Purkinje cell (primary cell): ENCODE data around the gene PRR36. TPM values are rescaled to one million over a fixed set of nuclear protein-coding genes. Genes with fewer than 3 reads are reported as not detected.

Experiments used
- polyA plus RNA-seq: library from polyadenylated mRNA; unstranded; fragments of >200 nt; fragmentation: Nextera tagmentation; gene quantifications from 2 replicates; pipeline ENCODE4 v1.2.1, GENCODE V29; 2014

PRR36 gene
- polyA plus RNA-seq, result 0.87 and 1.3 TPM in 2 replicates

DNA sequence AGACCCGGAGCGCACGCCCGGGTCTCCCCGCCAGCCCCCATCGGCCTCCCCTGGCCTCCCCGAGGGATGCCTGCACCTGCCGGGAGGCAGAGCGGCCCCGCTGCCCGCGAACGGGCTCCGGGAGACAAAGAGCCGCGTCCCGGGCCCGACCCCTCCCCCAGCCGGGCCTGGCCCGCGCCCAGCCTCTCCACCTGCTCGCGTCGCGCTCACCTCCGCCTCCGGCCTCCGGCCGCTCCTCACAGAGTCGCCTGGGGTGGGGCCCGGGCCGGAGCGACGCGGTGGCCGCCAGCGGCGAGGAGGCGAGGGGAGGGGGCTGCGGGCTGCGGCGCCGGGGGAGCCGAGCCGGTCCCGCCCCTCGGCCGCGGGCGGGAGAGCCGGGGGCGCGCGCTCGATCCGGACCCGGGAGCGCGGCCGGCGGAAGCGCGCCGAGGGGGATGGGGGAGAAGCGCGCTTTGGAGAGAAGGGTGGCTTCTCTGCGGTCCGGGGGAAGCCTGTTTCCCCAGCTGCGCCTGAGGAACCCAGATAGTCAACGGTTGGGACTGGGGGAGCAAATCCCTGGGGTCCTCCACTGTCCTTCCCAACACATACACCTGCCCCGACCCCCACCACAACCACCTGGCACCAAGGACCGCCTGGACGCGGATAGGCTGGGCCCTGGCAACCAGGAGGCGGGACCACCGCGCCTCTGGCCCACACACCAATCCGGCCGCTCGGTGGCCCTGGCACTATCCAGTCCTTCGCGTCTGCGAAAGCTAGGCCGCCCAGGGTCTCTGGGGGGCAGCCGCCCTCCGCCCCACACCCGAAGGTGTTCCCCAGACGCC lies at the start of gene PRR36:
Gene PRR36, minus strand, starts transcription at position 315 of the 821 bp plus-strand sequence. CDS start 701 bp downstream, outside the sequence.

DNA sequence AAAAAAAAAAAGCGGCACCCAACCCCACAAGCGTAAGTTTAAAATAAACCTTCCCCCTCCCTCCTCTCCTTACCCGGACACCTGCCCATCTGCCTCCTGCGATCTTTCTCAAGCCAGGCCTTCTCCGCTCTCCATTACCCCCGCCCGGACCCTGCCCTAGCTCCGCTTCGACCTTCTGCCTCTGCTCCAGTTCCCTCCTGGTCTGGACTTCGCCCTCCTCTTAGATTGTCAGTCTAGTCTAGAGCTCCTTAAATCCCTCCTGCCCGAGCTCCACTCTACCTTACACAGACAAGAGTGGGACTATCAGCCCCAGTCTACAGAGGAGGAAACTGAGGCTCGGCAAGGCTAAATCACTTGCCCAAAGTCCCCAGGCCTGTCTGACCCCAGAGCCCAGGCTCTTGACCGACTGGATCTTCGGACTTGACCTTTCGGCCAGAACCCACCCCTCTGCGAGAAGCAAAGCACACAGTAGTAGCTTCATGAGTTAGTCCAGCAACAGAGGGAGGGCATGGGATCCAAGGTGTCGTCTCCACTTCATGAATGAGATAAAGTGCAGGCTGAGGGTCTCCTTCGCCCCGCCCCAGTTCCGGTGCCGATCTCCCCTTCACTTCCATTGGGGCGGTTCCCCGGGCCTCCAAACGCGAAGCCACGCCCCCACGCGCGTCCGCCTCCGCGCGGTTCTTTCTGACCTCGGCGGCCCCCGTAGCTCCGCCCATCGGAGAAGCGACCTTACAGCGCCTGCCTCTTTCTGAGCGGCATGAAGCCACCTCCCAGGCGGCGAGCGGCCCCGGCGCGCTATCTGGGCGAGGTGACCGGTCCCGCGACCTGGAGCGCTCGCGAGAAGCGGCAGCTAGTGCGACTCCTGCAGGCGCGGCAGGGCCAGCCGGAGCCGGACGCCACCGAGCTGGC lies 45.7 kb upstream of the PRR36 start, which contains the start of gene SNAPC2:
Gene SNAPC2, plus strand, starts transcription at position 729 of the 909 bp plus-strand sequence. Its CDS starts 29 bp downstream, at position 758.

DNA sequence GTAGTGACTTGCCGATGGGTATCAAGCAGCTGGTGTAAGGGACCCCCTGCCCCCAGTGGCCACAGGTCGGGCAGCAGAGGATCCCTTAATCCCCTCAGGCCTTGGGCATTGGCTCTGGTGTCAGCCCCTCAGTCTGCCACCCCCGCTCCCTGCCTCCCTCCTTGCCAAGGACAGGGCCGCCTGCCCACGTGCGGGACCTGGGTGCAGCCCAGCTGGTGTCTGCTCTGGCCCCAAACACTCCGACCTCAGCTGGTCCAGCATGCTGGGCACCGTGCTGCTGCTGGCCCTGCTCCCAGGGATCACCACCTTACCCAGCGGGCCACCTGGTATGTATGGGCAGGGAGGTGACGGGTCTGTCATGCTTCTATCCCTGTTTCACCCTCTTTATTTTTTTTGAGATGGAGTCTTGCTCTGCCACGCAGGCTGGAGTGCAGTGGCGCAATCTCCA lies 40.4 kb upstream of the PRR36 start, which contains the start of gene TGFBR3L:
Gene TGFBR3L, plus strand, starts transcription at position 233 of the 448 bp plus-strand sequence.

DNA sequence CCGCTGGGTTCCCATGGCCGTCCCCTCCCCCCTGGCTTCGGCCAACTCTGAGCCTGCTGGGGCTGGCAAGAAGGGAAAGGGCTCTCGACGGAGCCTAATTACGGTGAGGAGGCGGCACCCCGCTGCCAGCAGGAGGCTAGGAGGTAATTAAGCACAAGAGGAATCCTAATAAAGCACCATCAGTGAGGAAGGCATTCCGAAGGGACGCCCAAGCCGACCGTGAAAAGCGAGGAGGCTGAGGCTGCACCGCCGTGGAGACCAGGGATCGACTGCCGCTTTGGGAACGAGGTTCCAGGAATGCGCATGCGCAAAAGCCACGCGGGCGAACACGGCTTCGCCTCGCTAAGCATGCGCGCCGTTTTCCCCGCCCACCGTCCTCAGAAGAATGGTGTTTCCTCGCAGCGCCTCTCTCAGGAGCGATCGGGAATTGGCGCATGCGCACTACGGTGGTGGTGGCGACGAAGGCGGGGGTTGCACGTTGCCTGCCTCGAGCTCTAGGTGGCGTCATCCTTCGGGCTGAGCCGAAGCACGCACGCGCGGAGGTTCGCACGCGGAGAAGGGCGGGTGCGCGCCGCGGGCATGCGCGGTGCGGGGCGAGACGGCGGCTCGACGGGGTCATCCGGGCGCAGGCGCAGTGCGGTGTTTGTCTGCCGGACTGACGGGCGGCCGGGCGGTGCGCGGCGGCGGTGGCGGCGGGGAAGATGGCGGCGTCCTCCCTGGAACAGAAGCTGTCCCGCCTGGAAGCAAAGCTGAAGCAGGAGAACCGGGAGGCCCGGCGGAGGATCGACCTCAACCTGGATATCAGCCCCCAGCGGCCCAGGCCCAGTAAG lies 29.3 kb upstream of the PRR36 start, which contains the start of gene MAP2K7:
Gene MAP2K7, plus strand, starts transcription at position 634 of the 830 bp plus-strand sequence. Its CDS starts 68 bp downstream, at position 702.

DNA sequence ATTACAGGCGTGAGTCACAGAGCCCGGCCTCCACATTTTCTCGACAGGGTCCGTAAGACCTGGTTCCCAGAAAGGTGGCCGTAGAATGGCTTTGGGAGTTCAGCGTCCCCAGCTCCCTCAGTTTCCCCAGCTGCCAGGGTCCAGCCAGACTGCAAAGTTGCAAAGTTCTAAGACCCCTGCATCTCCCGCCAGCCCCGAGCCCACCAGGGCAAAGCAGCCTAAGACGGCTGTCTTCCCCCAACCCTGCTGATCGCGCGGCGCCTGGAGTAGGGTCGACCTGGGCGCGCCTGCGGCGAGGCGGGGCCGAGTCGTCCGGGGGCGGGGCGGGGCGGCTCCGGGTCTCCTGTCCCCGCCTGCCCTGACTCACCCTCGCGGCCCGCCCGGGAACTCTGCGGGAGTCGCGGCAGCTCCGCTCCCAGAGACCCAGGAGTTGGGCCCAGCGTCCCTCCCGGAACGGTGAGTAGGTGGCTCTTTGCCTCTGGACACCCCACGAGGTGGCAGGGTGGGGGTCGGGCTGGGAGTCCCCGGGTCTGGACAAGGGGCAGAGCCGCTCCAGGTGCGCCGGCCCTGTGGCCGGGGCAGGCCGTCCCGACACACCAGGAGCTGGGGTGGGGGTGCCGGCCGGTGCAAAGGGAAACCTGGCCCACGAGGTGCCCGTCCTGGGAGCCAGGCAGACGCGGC lies 14.1 kb upstream of the PRR36 start, which contains the start of gene LRRC8E:
Gene LRRC8E, plus strand, starts transcription at position 366 of the 681 bp plus-strand sequence. CDS start 7,094 bp downstream, outside the sequence.

DNA sequence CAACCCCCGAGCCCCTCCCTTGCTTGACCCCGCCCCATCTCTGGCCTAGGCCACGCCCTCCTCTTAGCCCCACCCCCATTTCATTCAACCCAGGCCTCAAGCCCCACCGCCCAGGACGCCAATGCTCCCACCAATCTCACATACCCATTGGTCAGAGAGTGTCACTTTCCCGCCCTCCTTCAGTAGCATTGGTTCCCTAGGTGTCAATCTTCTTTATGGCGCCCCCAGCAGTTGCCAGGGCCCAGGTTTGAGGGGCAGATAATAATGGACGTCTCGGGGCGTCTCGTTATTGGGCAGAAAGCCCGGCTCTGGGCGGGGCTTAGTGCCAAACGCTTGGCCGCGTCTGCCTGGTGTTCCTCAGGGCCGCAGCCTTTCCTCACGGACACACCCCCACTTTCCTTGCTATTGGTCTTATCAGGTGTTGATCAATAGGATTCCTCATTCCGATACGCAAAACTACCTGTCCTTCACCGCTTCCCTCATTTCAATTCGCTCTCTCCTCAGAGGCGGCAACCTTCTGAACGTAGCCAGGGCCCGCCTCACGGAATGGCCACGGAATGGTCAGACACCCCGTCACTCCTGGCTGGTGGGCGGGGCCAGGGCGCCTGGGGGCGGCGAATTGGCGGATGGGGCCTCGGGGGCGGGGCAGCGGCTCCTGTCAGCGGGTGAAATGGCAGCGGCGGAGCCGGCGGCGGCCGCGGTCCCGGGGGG lies 44.5 kb downstream of the PRR36 start, which contains the start of gene EVI5L:
Gene EVI5L, plus strand, starts transcription at position 658 of the 711 bp plus-strand sequence. CDS start 16,325 bp downstream, outside the sequence.

Other genes starting within 250 kb of the PRR36 start
- gene XAB2, start 244.8 kb downstream of the PRR36 start, polyA plus RNA-seq, result 0.82 and 2.0 TPM in 2 replicates
- 607 and 716 TPM in 2 replicates for gene PET100, start 244.6 kb downstream of the PRR36 start, polyA plus RNA-seq
- 1,380 and 3,034 TPM in 2 replicates for gene PCP2, start 240.7 kb downstream of the PRR36 start, polyA plus RNA-seq
- 24.6 and 46.0 TPM in 2 replicates for gene STXBP2, start 237.3 kb downstream of the PRR36 start, polyA plus RNA-seq
- not detected in 2 replicates for gene RETN, start 205.3 kb downstream of the PRR36 start, polyA plus RNA-seq
- not detected in 2 replicates for gene MCEMP1, start 197.3 kb downstream of the PRR36 start, polyA plus RNA-seq
- gene TRAPPC5, start 193.6 kb downstream of the PRR36 start, polyA plus RNA-seq, result 49.0 and 150 TPM in 2 replicates
- gene FCER2, start 172.3 kb downstream of the PRR36 start, polyA plus RNA-seq, result not detected in 2 replicates
- gene CLEC4G, start 142.3 kb downstream of the PRR36 start, polyA plus RNA-seq, result 1.6 TPM in 1 of 2 replicates, not detected in the other
- gene CD209, start 126.9 kb downstream of the PRR36 start, polyA plus RNA-seq, result not detected in 2 replicates
- 0.44 TPM in 1 of 2 replicates, not detected in the other for gene CLEC4M, start 111.1 kb downstream of the PRR36 start, polyA plus RNA-seq
- gene EVI5L, start 44.2 kb downstream of the PRR36 start, polyA plus RNA-seq, result 0.59 and 1.0 TPM in 2 replicates
- not detected in 2 replicates for gene LRRC8E, start 14.1 kb upstream of the PRR36 start, polyA plus RNA-seq
- 0.34 and 0.47 TPM in 2 replicates for gene MAP2K7, start 29.5 kb upstream of the PRR36 start, polyA plus RNA-seq
- gene TGFBR3L, start 40.4 kb upstream of the PRR36 start, polyA plus RNA-seq, result 0.97 and 4.5 TPM in 2 replicates
- 2.1 and 3.0 TPM in 2 replicates for gene SNAPC2, start 45.9 kb upstream of the PRR36 start, polyA plus RNA-seq
- 2.1 TPM in 1 of 2 replicates, not detected in the other for gene CTXN1, start 51.7 kb upstream of the PRR36 start, polyA plus RNA-seq
- 8.8 and 13.7 TPM in 2 replicates for gene TIMM44, start 69.3 kb upstream of the PRR36 start, polyA plus RNA-seq
- 6.6 and 8.6 TPM in 2 replicates for gene ELAVL1, start 131.3 kb upstream of the PRR36 start, polyA plus RNA-seq
- gene CCL25, start 178.4 kb upstream of the PRR36 start, polyA plus RNA-seq, result not detected in 2 replicates